ENCODE measurements around the gene ASTL. TPM values are rescaled to one million over a fixed set of nuclear protein-coding genes. Genes with fewer than 3 reads are reported as not detected.

Gene ASTL
- total and polyA plus RNA-seq, 2 of the 13 experiments (the other 11 are each of a cell fraction or from before 2014, with no cell fraction given), result not detected

- DNase-seq (ENCODE audit: low spot score) (no peak), ATAC-seq (no peak), FAIRE-seq (no peak)
- no peaks in the 10 kb centered on the region for H4K20me1 ChIP-seq (ENCODE audit: insufficient read depth, low read length)
- in situ Hi-C loops (cut with HindIII; ENCODE audit: extremely low pct_ligation_motif_present, low pct_unique_long_range_greater_than_20kb), result loop anchor here (25.0 kb wide), 2 partner anchors 101 to 276 kb away; no protein-coding TSS in a partner anchor
- no peak overlapping the region for H3K4me2 ChIP-seq (ENCODE audit: low read depth, low read length)
- H3K36me3 ChIP-seq (replicated peaks in 1 of 2; ENCODE audit: control insufficient read depth in 1 of 2, insufficient read depth in 2 of 2, low read length in 2 of 2), result no peaks in the 10 kb centered on the region
- BruUV-seq (replicated peaks), result no TSS peak
- intact Hi-C loops (cut with micrococcal nuclease; ENCODE audit: unreplicated experiment), result loop anchor here (10.0 kb wide), 2 partner anchors 49 to 89 kb away; no protein-coding TSS in a partner anchor
- H3K9ac ChIP-seq (ENCODE audit: insufficient read depth, low read depth, low read length), result no peak overlapping the region
- peaks cover 22% of the 10 kb centered on the region for H3K4me1 ChIP-seq (ENCODE audit: insufficient read depth, low read length)
- H3K27me3 ChIP-seq (ENCODE audit: control insufficient read depth in 1 of 2, insufficient read depth in 2 of 2, low read length in 2 of 2), result peaks cover 12 to 35% of the 10 kb centered on the region in 2 experiments; a peak in 4 of 5 replicates
- ChIA-PET POLR2A (no interaction called here), CTCF (ENCODE audit: low intra/inter-chr PET ratio, low total read pairs) (no interaction called here)
- no peaks in the 10 kb centered on the region for H3K9me3 ChIP-seq (ENCODE audit: low read length)
- H2AFZ ChIP-seq (ENCODE audit: low read length), result no peak overlapping the region
- TF ChIP-seq ZNF850 (CRISPR knock-in tag; conservative IDR thresholded peaks at IDR 0.05), result no peak
- TF ChIP-seq CTCF (CRISPR knock-in tag; IDR thresholded peaks at IDR 0.05), result 0 out of 2 replicates have a peak, but pooled peaks have one; percentile 8
- TF ChIP-seq MEF2D (CRISPR knock-in tag; IDR thresholded peaks at IDR 0.05), result no peak
- no peak for TF ChIP-seq KIAA2018 (CRISPR knock-in tag; IDR thresholded peaks at IDR 0.05; ENCODE audit: borderline replicate concordance)
- TF ChIP-seq ZNF468 (CRISPR knock-in tag; IDR thresholded peaks at IDR 0.05), result no peak
- TF ChIP-seq DMTF1 (CRISPR knock-in tag; IDR thresholded peaks at IDR 0.05), result no peak
- no peaks in the 10 kb centered on the region for H3K79me2 ChIP-seq (ENCODE audit: insufficient read depth, low read length)
- no peak overlapping the region for H3K4me3 ChIP-seq (replicated peaks in 1 of 3; ENCODE audit: insufficient read depth in 1 of 3, low read depth in 2 of 3, low read length in 3 of 3)
- H3K27ac ChIP-seq (ENCODE audit: extremely low read length, insufficient read depth, low read length), result no peak overlapping the region
- 29% methylated on average over 1 of the region's 7 CpGs for WGBS (ENCODE audit: low lambda C conversion rate)
Measured at GRCh38 chr2:96113367-96113677, 25.0 kb downstream of the ASTL start.
